WTC11 (cell line): Measurements from ENCODE around the gene UMOD. TPM values are rescaled to one million over a fixed set of nuclear protein-coding genes. Genes with fewer than 3 reads are reported as not detected.
"Not testable (repeated sequence)": the region's sequence is repeated elsewhere in the genome, so short reads cannot be mapped to it uniquely, and the experiment has no call there.

Experiments
- ATAC-seq: fragments of 200-7000 bp; cut with Tn5 transposase; 2 replicates; pipeline ENCODE4 v1.10.0; 2021; ENCODE audit warnings: mild to moderate bottlenecking, moderate library complexity
- CTCF ChIA-PET: fragments of 300-600 bp; sonication (Branson Sonifier 250); formaldehyde crosslinking; loops from one replicate; lab custom pipeline; 2021; ENCODE audit warnings: antibody characterized with exemption; lab: Charles Lee
- POLR2A ChIA-PET: fragments of 350-600 bp; sonication (Branson Sonifier 250); formaldehyde crosslinking; loops from one replicate; lab custom pipeline; 2021; ENCODE audit warnings: antibody characterized with exemption; lab: Charles Lee
- DNase-seq: peaks from one replicate; pipeline ENCODE4 v3.0.0; 2021; ENCODE audit warnings: low spot score
- H3K27ac Mint-ChIP-seq: 2 replicates; pipeline ENCODE4 v1.8.0; 2021; ENCODE audit warnings: mixed read lengths
- H3K27me3 Mint-ChIP-seq: 2 replicates; pipeline ENCODE4 v1.8.0; 2021; ENCODE audit warnings: low read depth, mild to moderate bottlenecking, moderate library complexity, mixed read lengths
- H3K36me3 Mint-ChIP-seq: 2 replicates; pipeline ENCODE4 v1.8.0; 2021; ENCODE audit warnings: mixed read lengths
- H3K4me1 Mint-ChIP-seq: 2 replicates; pipeline ENCODE4 v1.8.0; 2022; ENCODE audit warnings: mixed read lengths
- H3K4me3 Mint-ChIP-seq: 2 replicates; pipeline ENCODE4 v1.8.0; 2021; ENCODE audit warnings: mild to moderate bottlenecking, moderate library complexity, mixed read lengths
- H3K9me3 Mint-ChIP-seq: 2 replicates; pipeline ENCODE4 v1.8.0; 2021; ENCODE audit warnings: mixed read lengths
- ESRRA ChIP-seq: sonication (generic); formaldehyde crosslinking; IDR thresholded peaks from 2 replicates; pipeline ENCODE4 v1.8.1; 2022; ENCODE audit warnings: mild to moderate bottlenecking, missing genetic modification reagents, borderline replicate concordance
- ETV6 ChIP-seq: sonication (generic); formaldehyde crosslinking; IDR thresholded peaks from 2 replicates; pipeline ENCODE4 v1.8.1; 2022; ENCODE audit warnings: mild to moderate bottlenecking, missing genetic modification reagents
- FOXP1 ChIP-seq: sonication (generic); formaldehyde crosslinking; IDR thresholded peaks from 2 replicates; pipeline ENCODE4 v1.8.0; 2022; ENCODE audit warnings: missing genetic modification reagents, mild to moderate bottlenecking, moderate library complexity, borderline replicate concordance
- GTF2I ChIP-seq: fragments of 250-450 bp; sonication (Bioruptor Pico); conservative IDR thresholded peaks from 2 replicates; pipeline ENCODE4 v1.4.0; 2021; ENCODE audit warnings: mild to moderate bottlenecking
- HMGA2 ChIP-seq: fragments of 250-450 bp; sonication (Bioruptor Pico); IDR thresholded peaks from 2 replicates; pipeline ENCODE4 v1.4.0; 2021; ENCODE audit warnings: mild to moderate bottlenecking, moderate library complexity
- MYBL2 ChIP-seq: sonication (generic); formaldehyde crosslinking; IDR thresholded peaks from 2 replicates; pipeline ENCODE4 v1.8.1; 2023; ENCODE audit warnings: mild to moderate bottlenecking, moderate library complexity, missing genetic modification reagents
- OVOL2 ChIP-seq: fragments of 250-450 bp; sonication (Bioruptor Pico); IDR thresholded peaks from 2 replicates; pipeline ENCODE4 v1.9.0; 2021; ENCODE audit warnings: mild to moderate bottlenecking, borderline replicate concordance
- TCF7 ChIP-seq: sonication (generic); formaldehyde crosslinking; IDR thresholded peaks from 2 replicates; pipeline ENCODE4 v1.8.0; 2022; ENCODE audit warnings: mild to moderate bottlenecking, low read depth, missing genetic modification reagents, moderate library complexity
- TEAD4 ChIP-seq: sonication (generic); formaldehyde crosslinking; IDR thresholded peaks from 2 replicates; pipeline ENCODE4 v1.8.0; 2022; ENCODE audit warnings: mild to moderate bottlenecking, missing genetic modification reagents
- TP53 ChIP-seq: sonication (generic); formaldehyde crosslinking; IDR thresholded peaks from 2 replicates; pipeline ENCODE4 v1.8.1; 2023; ENCODE audit warnings: mild to moderate bottlenecking, missing genetic modification reagents
- ZNF423 ChIP-seq: fragments of 250-450 bp; sonication (Bioruptor Pico); IDR thresholded peaks from 2 replicates; pipeline ENCODE4 v2.1.2; 2022; ENCODE audit warnings: mild to moderate bottlenecking, moderate library complexity
- total RNA-seq: library from RNA; stranded (reverse); gene quantifications from 3 replicates; pipeline ENCODE4 v1.2.3, GENCODE V29; 2021
- TF ChIP-seq, protein P1 (sequence below): sonication (generic); formaldehyde crosslinking; IDR thresholded peaks from 2 replicates; pipeline ENCODE4 v1.8.0; 2023; ENCODE audit warnings: mild to moderate bottlenecking, missing genetic modification reagents
- TF ChIP-seq, protein P2 (sequence below): sonication (generic); formaldehyde crosslinking; IDR thresholded peaks from 2 replicates; pipeline ENCODE4 v1.8.1; 2023; ENCODE audit warnings: mild to moderate bottlenecking, missing genetic modification reagents
- TF ChIP-seq, protein P3 (sequence below): sonication (generic); formaldehyde crosslinking; IDR thresholded peaks from 2 replicates; pipeline ENCODE4 v1.8.0; 2023; ENCODE audit warnings: missing genetic modification reagents
- TF ChIP-seq, protein P4 (sequence below): sonication (generic); formaldehyde crosslinking; IDR thresholded peaks from 2 replicates; pipeline ENCODE4 v1.8.0; 2022; ENCODE audit warnings: missing genetic modification reagents
- TF ChIP-seq, protein P5 (sequence below): sonication (generic); formaldehyde crosslinking; IDR thresholded peaks from 2 replicates; pipeline ENCODE4 v1.8.1; 2023; ENCODE audit warnings: mild to moderate bottlenecking, missing genetic modification reagents, moderate library complexity
- TF ChIP-seq, protein P6 (sequence below): sonication (generic); formaldehyde crosslinking; IDR thresholded peaks from 2 replicates; pipeline ENCODE4 v1.8.1; 2023; ENCODE audit warnings: mild to moderate bottlenecking, missing genetic modification reagents
- TF ChIP-seq, protein P7 (sequence below): sonication (generic); formaldehyde crosslinking; IDR thresholded peaks from 2 replicates; pipeline ENCODE4 v1.8.1; 2023; ENCODE audit warnings: mild to moderate bottlenecking, missing genetic modification reagents, moderate library complexity

UMOD gene
- total RNA-seq, 1 experiment from 2014 or later, result not detected

DNA sequence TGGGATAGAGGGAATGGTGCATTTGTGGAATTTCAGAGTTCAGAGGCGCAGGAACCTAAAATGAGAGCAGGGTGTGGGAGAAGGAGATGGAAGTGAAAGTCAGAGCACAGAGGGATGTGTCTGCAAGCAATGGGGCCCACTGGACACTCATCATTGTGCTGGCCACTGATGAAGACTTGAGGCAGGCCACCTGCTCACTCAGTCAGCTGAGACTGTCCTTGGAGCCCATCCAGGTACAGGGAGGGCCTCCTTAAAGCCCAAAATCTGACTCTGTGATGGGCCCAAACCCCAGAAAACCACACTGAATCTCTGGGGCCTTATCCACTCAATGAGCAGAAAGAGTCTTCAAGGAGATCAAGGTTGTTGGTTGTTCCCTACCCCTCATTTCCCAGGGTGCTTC is 30.8 kb downstream of the UMOD start:
- TF ChIP-seq ZNF423 (CRISPR knock-in tag), result no peak
- no peak for TF ChIP-seq TEAD4 (CRISPR knock-in tag)
- TF ChIP-seq ESRRA (CRISPR knock-in tag), result no peak
- TF ChIP-seq, protein P1, sequence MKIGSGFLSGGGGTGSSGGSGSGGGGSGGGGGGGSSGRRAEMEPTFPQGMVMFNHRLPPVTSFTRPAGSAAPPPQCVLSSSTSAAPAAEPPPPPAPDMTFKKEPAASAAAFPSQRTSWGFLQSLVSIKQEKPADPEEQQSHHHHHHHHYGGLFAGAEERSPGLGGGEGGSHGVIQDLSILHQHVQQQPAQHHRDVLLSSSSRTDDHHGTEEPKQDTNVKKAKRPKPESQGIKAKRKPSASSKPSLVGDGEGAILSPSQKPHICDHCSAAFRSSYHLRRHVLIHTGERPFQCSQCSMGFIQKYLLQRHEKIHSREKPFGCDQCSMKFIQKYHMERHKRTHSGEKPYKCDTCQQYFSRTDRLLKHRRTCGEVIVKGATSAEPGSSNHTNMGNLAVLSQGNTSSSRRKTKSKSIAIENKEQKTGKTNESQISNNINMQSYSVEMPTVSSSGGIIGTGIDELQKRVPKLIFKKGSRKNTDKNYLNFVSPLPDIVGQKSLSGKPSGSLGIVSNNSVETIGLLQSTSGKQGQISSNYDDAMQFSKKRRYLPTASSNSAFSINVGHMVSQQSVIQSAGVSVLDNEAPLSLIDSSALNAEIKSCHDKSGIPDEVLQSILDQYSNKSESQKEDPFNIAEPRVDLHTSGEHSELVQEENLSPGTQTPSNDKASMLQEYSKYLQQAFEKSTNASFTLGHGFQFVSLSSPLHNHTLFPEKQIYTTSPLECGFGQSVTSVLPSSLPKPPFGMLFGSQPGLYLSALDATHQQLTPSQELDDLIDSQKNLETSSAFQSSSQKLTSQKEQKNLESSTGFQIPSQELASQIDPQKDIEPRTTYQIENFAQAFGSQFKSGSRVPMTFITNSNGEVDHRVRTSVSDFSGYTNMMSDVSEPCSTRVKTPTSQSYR, result no peak
- no peak for TF ChIP-seq FOXP1
- no peak for TF ChIP-seq TP53 (CRISPR knock-in tag)
- no peak for TF ChIP-seq MYBL2 (CRISPR knock-in tag)
- no peak for DNase-seq
- no peaks in the 10 kb centered on the region for H3K9me3 Mint-ChIP-seq
- no peak overlapping the region for H3K27ac Mint-ChIP-seq
- ChIA-PET CTCF (no interaction called here), POLR2A (no interaction called here)
- H3K36me3 Mint-ChIP-seq, result no peaks in the 10 kb centered on the region
- H3K4me1 Mint-ChIP-seq, result peaks cover 5% of the 10 kb centered on the region; the same call in 1 of the 2 replicates
- H3K27me3 Mint-ChIP-seq, result no peaks in the 10 kb centered on the region
- no peak overlapping the region for H3K4me3 Mint-ChIP-seq
- no peak for ATAC-seq

DNA sequence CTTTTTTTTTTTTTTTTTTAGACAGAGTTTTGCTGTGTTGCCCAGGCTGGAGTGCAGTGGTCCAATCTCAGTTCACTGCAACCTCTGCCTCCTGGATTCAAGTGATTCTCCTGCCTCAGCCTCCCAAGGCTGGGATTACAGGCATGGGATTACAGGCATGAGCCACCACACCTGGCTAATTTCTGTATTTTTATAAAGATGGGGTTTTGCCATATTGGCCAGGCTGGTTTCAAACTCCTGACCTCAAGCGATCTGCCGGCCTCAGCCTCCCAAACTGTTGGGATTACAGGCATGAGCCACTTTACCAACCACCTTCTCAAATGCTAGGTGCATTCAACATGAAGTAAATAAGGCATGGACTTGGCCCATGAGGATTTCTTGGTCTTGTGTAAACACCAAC is 31.5 kb downstream of the UMOD start:
- POLR2A ChIA-PET, DNase-seq, H3K27ac Mint-ChIP-seq, H3K27me3 Mint-ChIP-seq, ATAC-seq, H3K4me1 Mint-ChIP-seq, H3K36me3 Mint-ChIP-seq, CTCF ChIA-PET, H3K4me3 Mint-ChIP-seq, H3K9me3 Mint-ChIP-seq: not testable (repeated sequence)

DNA sequence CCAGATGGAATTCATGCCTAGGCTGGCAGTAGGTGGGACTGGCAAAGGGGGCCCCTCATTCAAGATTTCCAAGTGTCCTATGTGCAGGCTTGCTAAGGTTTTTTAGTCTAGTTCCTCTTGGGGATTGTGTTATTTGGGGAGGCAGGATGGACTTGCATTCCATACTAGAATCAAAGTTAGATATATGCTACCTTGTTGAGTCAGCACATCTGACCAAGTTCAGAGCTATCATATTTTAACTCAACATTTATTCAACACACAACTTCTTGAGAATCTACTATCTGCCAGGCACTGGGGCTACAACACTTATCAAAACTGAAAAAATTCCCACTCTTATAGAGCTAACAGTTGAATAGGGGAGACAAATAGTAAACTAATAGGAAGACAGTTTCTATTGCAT is 31.9 kb downstream of the UMOD start:
- CTCF ChIA-PET, result no interaction called here
- no peaks in the 10 kb centered on the region for H3K27me3 Mint-ChIP-seq
- no peak for TF ChIP-seq FOXP1
- no peak for TF ChIP-seq TP53 (CRISPR knock-in tag)
- TF ChIP-seq, all 79 proteins: peak for 0
- DNase-seq (no peak), ATAC-seq (no peak)
- Mint-ChIP-seq H3K4me3 (no peak overlapping the region), H3K9me3 (no peaks in the 10 kb centered on the region), H3K27ac (no peak overlapping the region), H3K36me3 (no peaks in the 10 kb centered on the region), H3K4me1 (peaks cover 5% of the 10 kb centered on the region; the same call in 1 of the 2 replicates)
- POLR2A ChIA-PET, result no interaction called here

DNA sequence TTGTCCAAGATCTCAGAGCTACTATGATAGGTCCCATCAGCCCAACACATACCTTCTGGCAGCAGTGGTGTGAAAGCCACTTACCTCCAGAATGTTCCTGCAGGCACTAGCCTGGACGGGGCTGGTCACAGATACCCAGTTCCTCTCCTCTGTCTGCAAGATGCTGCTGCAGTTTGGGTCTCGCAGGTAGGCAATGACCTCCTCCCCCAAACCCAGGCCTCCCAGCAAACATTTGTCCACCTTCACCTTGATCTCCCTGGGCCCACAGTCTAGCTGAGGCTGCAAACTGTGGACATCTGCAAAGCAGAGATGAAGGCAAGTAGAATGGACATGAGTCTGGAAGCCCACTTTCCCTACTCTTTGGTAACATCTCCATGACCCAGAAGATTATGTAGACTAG is 32.3 kb downstream of the UMOD start:
- no peak for ATAC-seq

More for the DNA sequence above, 32.3 kb downstream of the UMOD start:
- ChIA-PET POLR2A (no interaction called here), CTCF (no interaction called here)
- Mint-ChIP-seq H3K27ac (no peak overlapping the region), H3K4me1 (peaks cover 9% of the 10 kb centered on the region), H3K36me3 (no peaks in the 10 kb centered on the region)
- TF ChIP-seq HMGA2 (no peak), ETV6 (CRISPR knock-in tag) (no peak), ZNF423 (CRISPR knock-in tag) (no peak), OVOL2 (no peak), TCF7 (CRISPR knock-in tag) (no peak), GTF2I (CRISPR knock-in tag) (no peak)
- TF ChIP-seq, protein P2, sequence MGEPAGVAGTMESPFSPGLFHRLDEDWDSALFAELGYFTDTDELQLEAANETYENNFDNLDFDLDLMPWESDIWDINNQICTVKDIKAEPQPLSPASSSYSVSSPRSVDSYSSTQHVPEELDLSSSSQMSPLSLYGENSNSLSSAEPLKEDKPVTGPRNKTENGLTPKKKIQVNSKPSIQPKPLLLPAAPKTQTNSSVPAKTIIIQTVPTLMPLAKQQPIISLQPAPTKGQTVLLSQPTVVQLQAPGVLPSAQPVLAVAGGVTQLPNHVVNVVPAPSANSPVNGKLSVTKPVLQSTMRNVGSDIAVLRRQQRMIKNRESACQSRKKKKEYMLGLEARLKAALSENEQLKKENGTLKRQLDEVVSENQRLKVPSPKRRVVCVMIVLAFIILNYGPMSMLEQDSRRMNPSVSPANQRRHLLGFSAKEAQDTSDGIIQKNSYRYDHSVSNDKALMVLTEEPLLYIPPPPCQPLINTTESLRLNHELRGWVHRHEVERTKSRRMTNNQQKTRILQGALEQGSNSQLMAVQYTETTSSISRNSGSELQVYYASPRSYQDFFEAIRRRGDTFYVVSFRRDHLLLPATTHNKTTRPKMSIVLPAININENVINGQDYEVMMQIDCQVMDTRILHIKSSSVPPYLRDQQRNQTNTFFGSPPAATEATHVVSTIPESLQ (CRISPR knock-in tag), result no peak
- TF ChIP-seq, protein P3, sequence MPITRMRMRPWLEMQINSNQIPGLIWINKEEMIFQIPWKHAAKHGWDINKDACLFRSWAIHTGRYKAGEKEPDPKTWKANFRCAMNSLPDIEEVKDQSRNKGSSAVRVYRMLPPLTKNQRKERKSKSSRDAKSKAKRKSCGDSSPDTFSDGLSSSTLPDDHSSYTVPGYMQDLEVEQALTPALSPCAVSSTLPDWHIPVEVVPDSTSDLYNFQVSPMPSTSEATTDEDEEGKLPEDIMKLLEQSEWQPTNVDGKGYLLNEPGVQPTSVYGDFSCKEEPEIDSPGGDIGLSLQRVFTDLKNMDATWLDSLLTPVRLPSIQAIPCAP (CRISPR knock-in tag), result no peak
- TF ChIP-seq, protein P4, sequence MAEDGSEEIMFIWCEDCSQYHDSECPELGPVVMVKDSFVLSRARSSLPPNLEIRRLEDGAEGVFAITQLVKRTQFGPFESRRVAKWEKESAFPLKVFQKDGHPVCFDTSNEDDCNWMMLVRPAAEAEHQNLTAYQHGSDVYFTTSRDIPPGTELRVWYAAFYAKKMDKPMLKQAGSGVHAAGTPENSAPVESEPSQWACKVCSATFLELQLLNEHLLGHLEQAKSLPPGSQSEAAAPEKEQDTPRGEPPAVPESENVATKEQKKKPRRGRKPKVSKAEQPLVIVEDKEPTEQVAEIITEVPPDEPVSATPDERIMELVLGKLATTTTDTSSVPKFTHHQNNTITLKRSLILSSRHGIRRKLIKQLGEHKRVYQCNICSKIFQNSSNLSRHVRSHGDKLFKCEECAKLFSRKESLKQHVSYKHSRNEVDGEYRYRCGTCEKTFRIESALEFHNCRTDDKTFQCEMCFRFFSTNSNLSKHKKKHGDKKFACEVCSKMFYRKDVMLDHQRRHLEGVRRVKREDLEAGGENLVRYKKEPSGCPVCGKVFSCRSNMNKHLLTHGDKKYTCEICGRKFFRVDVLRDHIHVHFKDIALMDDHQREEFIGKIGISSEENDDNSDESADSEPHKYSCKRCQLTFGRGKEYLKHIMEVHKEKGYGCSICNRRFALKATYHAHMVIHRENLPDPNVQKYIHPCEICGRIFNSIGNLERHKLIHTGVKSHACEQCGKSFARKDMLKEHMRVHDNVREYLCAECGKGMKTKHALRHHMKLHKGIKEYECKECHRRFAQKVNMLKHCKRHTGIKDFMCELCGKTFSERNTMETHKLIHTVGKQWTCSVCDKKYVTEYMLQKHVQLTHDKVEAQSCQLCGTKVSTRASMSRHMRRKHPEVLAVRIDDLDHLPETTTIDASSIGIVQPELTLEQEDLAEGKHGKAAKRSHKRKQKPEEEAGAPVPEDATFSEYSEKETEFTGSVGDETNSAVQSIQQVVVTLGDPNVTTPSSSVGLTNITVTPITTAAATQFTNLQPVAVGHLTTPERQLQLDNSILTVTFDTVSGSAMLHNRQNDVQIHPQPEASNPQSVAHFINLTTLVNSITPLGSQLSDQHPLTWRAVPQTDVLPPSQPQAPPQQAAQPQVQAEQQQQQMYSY (CRISPR knock-in tag), result no peak
- TF ChIP-seq, protein P5, sequence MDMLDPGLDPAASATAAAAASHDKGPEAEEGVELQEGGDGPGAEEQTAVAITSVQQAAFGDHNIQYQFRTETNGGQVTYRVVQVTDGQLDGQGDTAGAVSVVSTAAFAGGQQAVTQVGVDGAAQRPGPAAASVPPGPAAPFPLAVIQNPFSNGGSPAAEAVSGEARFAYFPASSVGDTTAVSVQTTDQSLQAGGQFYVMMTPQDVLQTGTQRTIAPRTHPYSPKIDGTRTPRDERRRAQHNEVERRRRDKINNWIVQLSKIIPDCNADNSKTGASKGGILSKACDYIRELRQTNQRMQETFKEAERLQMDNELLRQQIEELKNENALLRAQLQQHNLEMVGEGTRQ (CRISPR knock-in tag), result no peak
- TF ChIP-seq, protein P6, sequence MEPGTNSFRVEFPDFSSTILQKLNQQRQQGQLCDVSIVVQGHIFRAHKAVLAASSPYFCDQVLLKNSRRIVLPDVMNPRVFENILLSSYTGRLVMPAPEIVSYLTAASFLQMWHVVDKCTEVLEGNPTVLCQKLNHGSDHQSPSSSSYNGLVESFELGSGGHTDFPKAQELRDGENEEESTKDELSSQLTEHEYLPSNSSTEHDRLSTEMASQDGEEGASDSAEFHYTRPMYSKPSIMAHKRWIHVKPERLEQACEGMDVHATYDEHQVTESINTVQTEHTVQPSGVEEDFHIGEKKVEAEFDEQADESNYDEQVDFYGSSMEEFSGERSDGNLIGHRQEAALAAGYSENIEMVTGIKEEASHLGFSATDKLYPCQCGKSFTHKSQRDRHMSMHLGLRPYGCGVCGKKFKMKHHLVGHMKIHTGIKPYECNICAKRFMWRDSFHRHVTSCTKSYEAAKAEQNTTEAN (CRISPR knock-in tag), result no peak
- TF ChIP-seq, protein P7, sequence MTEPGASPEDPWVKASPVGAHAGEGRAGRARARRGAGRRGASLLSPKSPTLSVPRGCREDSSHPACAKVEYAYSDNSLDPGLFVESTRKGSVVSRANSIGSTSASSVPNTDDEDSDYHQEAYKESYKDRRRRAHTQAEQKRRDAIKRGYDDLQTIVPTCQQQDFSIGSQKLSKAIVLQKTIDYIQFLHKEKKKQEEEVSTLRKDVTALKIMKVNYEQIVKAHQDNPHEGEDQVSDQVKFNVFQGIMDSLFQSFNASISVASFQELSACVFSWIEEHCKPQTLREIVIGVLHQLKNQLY, result no peak
- TF ChIP-seq, all 79 proteins: peak for 0
- no peak overlapping the region for H3K4me3 Mint-ChIP-seq
- DNase-seq, result no peak
- H3K9me3 Mint-ChIP-seq, result no peaks in the 10 kb centered on the region
- H3K27me3 Mint-ChIP-seq, result no peaks in the 10 kb centered on the region
